H9 (cell line): ENCODE results near the gene LILRA1. TPM values are rescaled to one million over a fixed set of nuclear protein-coding genes. Genes with fewer than 3 reads are reported as not detected.

ENCODE experiments used
- DNase-seq: peaks from one replicate; pipeline ENCODE4 v3.0.0-alpha.2; 2017
- H2AFZ ChIP-seq: one replicate; pipeline ENCODE4 v1.6.1; 2013; ENCODE audit warnings: mild to moderate bottlenecking, low read length, control low read depth, moderate library complexity
- H2AK5ac ChIP-seq: 2 replicates; pipeline ENCODE4 v1.6.1; 2013; ENCODE audit warnings: low read length, control low read depth, mixed read lengths; ENCODE audit not compliant: insufficient read length
- H2BK120ac ChIP-seq: one replicate; pipeline ENCODE4 v1.6.1; 2013; ENCODE audit warnings: low read depth, mild to moderate bottlenecking, low read length, control low read depth, inconsistent platforms; ENCODE audit not compliant: poor library complexity, severe bottlenecking
- H2BK12ac ChIP-seq: 2 replicates; pipeline ENCODE4 v1.6.1; 2013; ENCODE audit warnings: low read length, control low read depth, mixed read lengths, low read depth; ENCODE audit not compliant: insufficient read length
- H2BK15ac ChIP-seq: 2 replicates; pipeline ENCODE4 v1.6.1; 2013; ENCODE audit warnings: low read depth, low read length, control low read depth
- H2BK20ac ChIP-seq: one replicate; pipeline ENCODE4 v1.6.1; 2013; ENCODE audit warnings: low read depth, mild to moderate bottlenecking, low read length, control low read depth, inconsistent platforms; ENCODE audit not compliant: poor library complexity, severe bottlenecking
- H2BK5ac ChIP-seq: 2 replicates; pipeline ENCODE4 v1.6.1; 2013; ENCODE audit warnings: low read length, control low read depth, mixed read lengths; ENCODE audit not compliant: insufficient read length
- H3K14ac ChIP-seq: 2 replicates; pipeline ENCODE4 v1.6.1; 2013; ENCODE audit warnings: low read length, control low read depth; ENCODE audit not compliant: insufficient read depth
- H3K18ac ChIP-seq: 2 replicates; pipeline ENCODE4 v1.6.1; 2013; ENCODE audit warnings: low read depth, mild to moderate bottlenecking, mixed read lengths, low read length, control low read depth; ENCODE audit not compliant: insufficient read length
- H3K23ac ChIP-seq: 2 replicates; pipeline ENCODE4 v1.6.1; 2013; ENCODE audit warnings: low read length, control low read depth, mixed read lengths, low read depth; ENCODE audit not compliant: insufficient read length
- H3K23me2 ChIP-seq: 2 replicates; pipeline ENCODE4 v1.6.1; 2013; ENCODE audit warnings: low read depth, mild to moderate bottlenecking, mixed read lengths, low read length, control low read depth; ENCODE audit not compliant: insufficient read length, poor library complexity, severe bottlenecking
- H3K27ac ChIP-seq: 2 replicates; pipeline ENCODE4 v1.5.1; 2013; ENCODE audit warnings: low read length, control low read depth, mixed read lengths, low read depth; ENCODE audit not compliant: insufficient read length
- H3K27me3 ChIP-seq: 2 replicates; pipeline ENCODE4 v1.6.1; 2013; ENCODE audit warnings: low read length, control low read depth, inconsistent platforms; ENCODE audit not compliant: insufficient read depth
- H3K4ac ChIP-seq: 2 replicates; pipeline ENCODE4 v1.6.1; 2013; ENCODE audit warnings: low read depth, mild to moderate bottlenecking, control low read depth, inconsistent platforms, low read length, moderate library complexity
- H3K4me1 ChIP-seq: 2 replicates; pipeline ENCODE4 v1.6.1; 2013; ENCODE audit warnings: low read length, control low read depth, inconsistent platforms; ENCODE audit not compliant: insufficient read depth
- H3K4me2 ChIP-seq: 2 replicates; pipeline ENCODE4 v1.6.1; 2013; ENCODE audit warnings: low read length, control low read depth, mixed read lengths; ENCODE audit not compliant: insufficient read length, insufficient read depth
- H3K56ac ChIP-seq: 2 replicates; pipeline ENCODE4 v1.6.1; 2013; ENCODE audit warnings: low read depth, mild to moderate bottlenecking, mixed read lengths, low read length, control low read depth; ENCODE audit not compliant: insufficient read length
- H3K79me1 ChIP-seq: 2 replicates; pipeline ENCODE4 v1.6.1; 2013; ENCODE audit warnings: low read depth, mild to moderate bottlenecking, moderate library complexity, low read length, control low read depth, inconsistent platforms; ENCODE audit not compliant: insufficient read depth, poor library complexity, severe bottlenecking
- H3K79me2 ChIP-seq: 2 replicates; pipeline ENCODE4 v1.6.1; 2013; ENCODE audit warnings: low read length, control low read depth, inconsistent platforms; ENCODE audit not compliant: insufficient read depth
- H3K9ac ChIP-seq: 2 replicates; pipeline ENCODE4 v1.6.1; 2013; ENCODE audit warnings: low read length, control low read depth, mixed read lengths; ENCODE audit not compliant: insufficient read length; ENCODE audit errors: extremely low read depth
- H3K9me3 ChIP-seq: one replicate; pipeline ENCODE4 v1.6.1; 2013; ENCODE audit warnings: low read depth, low read length, inconsistent platforms; ENCODE audit not compliant: control insufficient read depth
- H3T11ph ChIP-seq: one replicate; pipeline ENCODE4 v1.6.1; 2013; ENCODE audit warnings: mild to moderate bottlenecking, low read length, control low read depth, inconsistent platforms
- H4K20me1 ChIP-seq: one replicate; pipeline ENCODE4 v1.6.1; 2013; ENCODE audit not compliant: control insufficient read depth, insufficient read length, insufficient read depth
- H4K5ac ChIP-seq: 2 replicates; pipeline ENCODE4 v1.6.1; 2013; ENCODE audit warnings: low read depth, mild to moderate bottlenecking, mixed read lengths, low read length, control low read depth; ENCODE audit not compliant: insufficient read length
- H4K8ac ChIP-seq: replicated peaks from 2 replicates; pipeline ENCODE4 v1.6.1; 2013; ENCODE audit warnings: low read length, control low read depth, mixed read lengths, low read depth; ENCODE audit not compliant: insufficient read length
- H4K91ac ChIP-seq: 2 replicates; pipeline ENCODE4 v1.6.1; 2013; ENCODE audit warnings: low read depth, mild to moderate bottlenecking, moderate library complexity, mixed read lengths, low read length, control low read depth; ENCODE audit not compliant: insufficient read length
- H3K27ac Mint-ChIP-seq, 3 experiments: 2 replicates in 2 of 3; 3 replicates in 1 of 3; pipeline ENCODE4 v1.8.0; 2020 to 2021; ENCODE audit warnings: mixed read lengths in 3 of 3, mild to moderate bottlenecking in 1 of 3, moderate library complexity in 1 of 3
- H3K27me3 Mint-ChIP-seq: 2 replicates; pipeline ENCODE4 v1.8.0; 2021; ENCODE audit warnings: low read depth, mild to moderate bottlenecking, moderate library complexity, mixed read lengths
- H3K36me3 Mint-ChIP-seq, 3 experiments: 2 replicates in 2 of 3; 3 replicates in 1 of 3; pipeline ENCODE4 v1.8.0; 2020 to 2021; ENCODE audit warnings: low read depth in 3 of 3, mixed read lengths in 3 of 3; ENCODE audit not compliant: insufficient read depth in 1 of 3
- H3K4me1 Mint-ChIP-seq, 2 experiments: 2 replicates each; pipeline ENCODE4 v1.8.0; 2020; ENCODE audit warnings: mixed read lengths in 2 of 2
- H3K4me3 Mint-ChIP-seq, 2 experiments: 2 replicates in 1 of 2; 3 replicates in 1 of 2; pipeline ENCODE4 v1.8.0; 2020 to 2021; ENCODE audit warnings: mild to moderate bottlenecking in 2 of 2, mixed read lengths in 2 of 2, moderate library complexity in 1 of 2
- H3K9me3 Mint-ChIP-seq, 2 experiments: 2 replicates in 1 of 2; 3 replicates in 1 of 2; pipeline ENCODE4 v1.8.0; 2020; ENCODE audit warnings: mild to moderate bottlenecking in 2 of 2, mixed read lengths in 2 of 2, moderate library complexity in 1 of 2
- WGBS: extraction: QIAGEN DNeasy Blood & Tissue Kit; methylation state at CpG from one replicate; pipeline ENCODE4 v1.1.7; 2013; ENCODE audit warnings: missing lambda C conversion rate, low lambda C conversion rate, mixed read lengths; ENCODE audit not compliant: insufficient read length; ENCODE audit errors: extremely low coverage; 5-methylcytosine and 5-hydroxymethylcytosine counted together
- total RNA-seq: library from RNA; stranded (reverse); gene quantifications from 2 replicates; pipeline ENCODE4 v1.2.1, GENCODE V29; 2021
- TF ChIP-seq, protein P1 (sequence below): fragments of 200-600 bp; sonication (generic); conservative IDR thresholded peaks from 3 replicates; pipeline ENCODE4 v1.8.0; 2021; ENCODE audit warnings: antibody characterized with exemption, mild to moderate bottlenecking

LILRA1 gene
- total RNA-seq, 1 experiment from 2014 or later: not detected

DNA sequence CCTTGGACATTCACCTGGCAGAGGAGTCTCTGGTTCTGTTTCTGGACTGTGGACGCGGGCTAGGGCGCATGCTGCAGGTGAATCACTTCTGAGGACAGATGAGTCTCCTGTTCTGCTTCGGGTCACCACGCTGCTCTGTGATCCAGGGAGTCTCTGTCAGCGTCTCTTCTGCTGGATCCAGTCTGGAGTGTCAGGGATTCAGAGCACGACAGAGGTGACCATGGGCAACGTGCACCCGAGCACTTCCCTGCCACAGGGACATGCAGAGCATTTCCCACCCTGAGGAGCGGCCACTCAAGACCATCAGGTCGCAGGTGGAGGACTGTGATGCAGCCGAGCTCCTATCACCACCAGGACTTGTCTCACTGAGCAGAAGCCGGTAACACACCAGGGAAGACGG is 44.2 kb upstream of the LILRA1 start:
- H3K4me2 ChIP-seq: no peak overlapping the region
- H2BK12ac ChIP-seq: no peak overlapping the region
- DNase-seq: no peak
- no peaks in the 10 kb centered on the region for H3K79me2 ChIP-seq
- H3K27me3 ChIP-seq: no peaks in the 10 kb centered on the region
- no peak overlapping the region for H4K8ac ChIP-seq
- H4K20me1 ChIP-seq: no peaks in the 10 kb centered on the region
- H2BK20ac ChIP-seq: no peak overlapping the region
- H3K36me3 Mint-ChIP-seq: peaks cover 6 to 33% (median 20%) of the 10 kb centered on the region in 3 experiments
- no peak overlapping the region for H3K27ac Mint-ChIP-seq
- no peaks in the 10 kb centered on the region for H3K23me2 ChIP-seq
- H3K9me3 ChIP-seq: peaks cover 72% of the 10 kb centered on the region
- no peak overlapping the region for H2BK15ac ChIP-seq
- H4K5ac ChIP-seq: no peak overlapping the region
- no peak overlapping the region for H3K4ac ChIP-seq
- H3K56ac ChIP-seq: no peak overlapping the region
- H4K91ac ChIP-seq: no peak overlapping the region
- H2AK5ac ChIP-seq: no peak overlapping the region
- H3K23ac ChIP-seq: no peak overlapping the region
- no peak overlapping the region for H3T11ph ChIP-seq
- peaks cover 5% of the 10 kb centered on the region for H3K27me3 Mint-ChIP-seq
- no peaks in the 10 kb centered on the region for H3K79me1 ChIP-seq
- H3K27ac ChIP-seq: no peak overlapping the region
- H3K4me1 ChIP-seq: no peaks in the 10 kb centered on the region
- no peak overlapping the region for H3K9ac ChIP-seq
- no peak overlapping the region for H2BK5ac ChIP-seq
- no peak overlapping the region for H3K14ac ChIP-seq
- no peak overlapping the region for H3K4me3 Mint-ChIP-seq
- no peaks in the 10 kb centered on the region for H3K4me1 Mint-ChIP-seq
- TF ChIP-seq, protein P1, sequence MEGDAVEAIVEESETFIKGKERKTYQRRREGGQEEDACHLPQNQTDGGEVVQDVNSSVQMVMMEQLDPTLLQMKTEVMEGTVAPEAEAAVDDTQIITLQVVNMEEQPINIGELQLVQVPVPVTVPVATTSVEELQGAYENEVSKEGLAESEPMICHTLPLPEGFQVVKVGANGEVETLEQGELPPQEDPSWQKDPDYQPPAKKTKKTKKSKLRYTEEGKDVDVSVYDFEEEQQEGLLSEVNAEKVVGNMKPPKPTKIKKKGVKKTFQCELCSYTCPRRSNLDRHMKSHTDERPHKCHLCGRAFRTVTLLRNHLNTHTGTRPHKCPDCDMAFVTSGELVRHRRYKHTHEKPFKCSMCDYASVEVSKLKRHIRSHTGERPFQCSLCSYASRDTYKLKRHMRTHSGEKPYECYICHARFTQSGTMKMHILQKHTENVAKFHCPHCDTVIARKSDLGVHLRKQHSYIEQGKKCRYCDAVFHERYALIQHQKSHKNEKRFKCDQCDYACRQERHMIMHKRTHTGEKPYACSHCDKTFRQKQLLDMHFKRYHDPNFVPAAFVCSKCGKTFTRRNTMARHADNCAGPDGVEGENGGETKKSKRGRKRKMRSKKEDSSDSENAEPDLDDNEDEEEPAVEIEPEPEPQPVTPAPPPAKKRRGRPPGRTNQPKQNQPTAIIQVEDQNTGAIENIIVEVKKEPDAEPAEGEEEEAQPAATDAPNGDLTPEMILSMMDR: no peak
- H2AFZ ChIP-seq: no peak overlapping the region
- no peak overlapping the region for H2BK120ac ChIP-seq
- no CpG with 5 or more reads among the region's 14 CpGs for WGBS
- peaks cover 89 to 91% of the 10 kb centered on the region in 2 experiments for H3K9me3 Mint-ChIP-seq
- H3K18ac ChIP-seq: no peak overlapping the region
